ENCODE measurements around the gene ATP1B1. TPM values are rescaled to one million over a fixed set of nuclear protein-coding genes. Genes with fewer than 3 reads are reported as not detected.

The ATP1B1 gene
- total and polyA plus RNA-seq, 2 of the 13 experiments (the other 11 are each of a cell fraction or from before 2014, with no cell fraction given): 134 to 135 TPM

DNA sequence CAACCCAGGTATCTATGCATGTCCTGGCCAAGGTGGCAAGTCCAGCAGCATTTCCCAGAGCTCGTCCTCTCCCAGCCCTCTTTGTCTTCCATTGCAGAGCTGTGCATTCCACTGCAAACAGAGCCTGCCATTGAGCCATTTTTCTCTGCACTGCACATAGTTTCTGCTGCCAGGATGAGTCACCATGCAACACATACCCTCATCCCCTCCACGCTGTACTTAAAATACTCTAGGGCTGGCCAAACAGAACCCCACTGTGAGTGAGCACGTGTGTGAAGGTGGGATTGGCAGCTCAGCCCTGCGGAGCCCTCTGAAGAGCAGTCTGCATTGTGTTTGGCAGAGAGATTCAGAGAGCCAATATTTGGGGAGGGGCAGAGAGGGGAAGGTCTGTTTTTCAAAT lies 3.9 kb upstream of the ATP1B1 start (continued):
- TF ChIP-seq, protein P1, sequence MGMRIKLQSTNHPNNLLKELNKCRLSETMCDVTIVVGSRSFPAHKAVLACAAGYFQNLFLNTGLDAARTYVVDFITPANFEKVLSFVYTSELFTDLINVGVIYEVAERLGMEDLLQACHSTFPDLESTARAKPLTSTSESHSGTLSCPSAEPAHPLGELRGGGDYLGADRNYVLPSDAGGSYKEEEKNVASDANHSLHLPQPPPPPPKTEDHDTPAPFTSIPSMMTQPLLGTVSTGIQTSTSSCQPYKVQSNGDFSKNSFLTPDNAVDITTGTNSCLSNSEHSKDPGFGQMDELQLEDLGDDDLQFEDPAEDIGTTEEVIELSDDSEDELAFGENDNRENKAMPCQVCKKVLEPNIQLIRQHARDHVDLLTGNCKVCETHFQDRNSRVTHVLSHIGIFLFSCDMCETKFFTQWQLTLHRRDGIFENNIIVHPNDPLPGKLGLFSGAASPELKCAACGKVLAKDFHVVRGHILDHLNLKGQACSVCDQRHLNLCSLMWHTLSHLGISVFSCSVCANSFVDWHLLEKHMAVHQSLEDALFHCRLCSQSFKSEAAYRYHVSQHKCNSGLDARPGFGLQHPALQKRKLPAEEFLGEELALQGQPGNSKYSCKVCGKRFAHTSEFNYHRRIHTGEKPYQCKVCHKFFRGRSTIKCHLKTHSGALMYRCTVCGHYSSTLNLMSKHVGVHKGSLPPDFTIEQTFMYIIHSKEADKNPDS (CRISPR knock-in tag; IDR thresholded peaks at IDR 0.05): no peak
- TF ChIP-seq ZBTB20 (CRISPR knock-in tag; IDR thresholded peaks at IDR 0.05; ENCODE audit: borderline replicate concordance, low read depth) (no peak), HMG20A (CRISPR knock-in tag; IDR thresholded peaks at IDR 0.05; ENCODE audit: borderline replicate concordance) (peak; percentile 67; the same call in 1 of the 2 replicates), SOX13 (IDR thresholded peaks at IDR 0.05) (no peak), SOX13 (CRISPR knock-in tag; conservative IDR thresholded peaks at IDR 0.05 in 1 of 2, IDR thresholded peaks at IDR 0.05 in 1 of 2) (peak in 1 of 2 experiments; percentile 51; a peak in 1 of 4 replicates), XRCC5 (optimal IDR thresholded peaks at IDR 0.05; ENCODE audit: low read length) (peak; percentile 32), ZC3H13 (CRISPR knock-in tag; IDR thresholded peaks at IDR 0.05) (no peak), JUN (CRISPR knock-in tag; IDR thresholded peaks at IDR 0.05) (peak; percentile 23; the same call in 1 of the 2 replicates), THAP11 (CRISPR knock-in tag; IDR thresholded peaks at IDR 0.05) (peak; percentile 30; the same call in 1 of the 2 replicates), ZSCAN20 (CRISPR knock-in tag; IDR thresholded peaks at IDR 0.05; ENCODE audit: borderline replicate concordance) (no peak), NBN (conservative IDR thresholded peaks at IDR 0.05) (no peak), KLF13 (CRISPR knock-in tag; IDR thresholded peaks at IDR 0.05) (0 out of 2 replicates have a peak, but pooled peaks have one; percentile 37), U2AF1 (optimal IDR thresholded peaks at IDR 0.05; ENCODE audit: low read depth, low read length) (no peak), ZNF598 (CRISPR knock-in tag; IDR thresholded peaks at IDR 0.05; ENCODE audit: borderline replicate concordance) (0 out of 2 replicates have a peak, but pooled peaks have one; percentile 39), ZNF792 (CRISPR knock-in tag; IDR thresholded peaks at IDR 0.05) (no peak), ISX (CRISPR knock-in tag; conservative IDR thresholded peaks at IDR 0.05) (no peak), ZNF24 (IDR thresholded peaks at IDR 0.05) (no peak), RXRA (CRISPR knock-in tag; IDR thresholded peaks at IDR 0.05) (peak; percentile 56; the same call in 1 of the 2 replicates), NR2C2 (CRISPR knock-in tag; IDR thresholded peaks at IDR 0.05; ENCODE audit: borderline replicate concordance) (no peak), FOSL1 (CRISPR knock-in tag; IDR thresholded peaks at IDR 0.05; ENCODE audit: borderline replicate concordance) (peak; percentile 78; the same call in 1 of the 2 replicates), SP2 (CRISPR knock-in tag; IDR thresholded peaks at IDR 0.05) (no peak), TBX3 (IDR thresholded peaks at IDR 0.05; ENCODE audit: borderline replicate concordance) (no peak), NR2F6 (IDR thresholded peaks at IDR 0.05) (no peak), NR2F6 (CRISPR knock-in tag; IDR thresholded peaks at IDR 0.05) (peak; percentile 29; the same call in 1 of the 2 replicates)
- TF ChIP-seq, protein P2, sequence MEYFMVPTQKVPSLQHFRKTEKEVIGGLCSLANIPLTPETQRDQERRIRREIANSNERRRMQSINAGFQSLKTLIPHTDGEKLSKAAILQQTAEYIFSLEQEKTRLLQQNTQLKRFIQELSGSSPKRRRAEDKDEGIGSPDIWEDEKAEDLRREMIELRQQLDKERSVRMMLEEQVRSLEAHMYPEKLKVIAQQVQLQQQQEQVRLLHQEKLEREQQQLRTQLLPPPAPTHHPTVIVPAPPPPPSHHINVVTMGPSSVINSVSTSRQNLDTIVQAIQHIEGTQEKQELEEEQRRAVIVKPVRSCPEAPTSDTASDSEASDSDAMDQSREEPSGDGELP (IDR thresholded peaks at IDR 0.05; ENCODE audit: borderline replicate concordance, low read depth): no peak
- TF ChIP-seq, protein P3, sequence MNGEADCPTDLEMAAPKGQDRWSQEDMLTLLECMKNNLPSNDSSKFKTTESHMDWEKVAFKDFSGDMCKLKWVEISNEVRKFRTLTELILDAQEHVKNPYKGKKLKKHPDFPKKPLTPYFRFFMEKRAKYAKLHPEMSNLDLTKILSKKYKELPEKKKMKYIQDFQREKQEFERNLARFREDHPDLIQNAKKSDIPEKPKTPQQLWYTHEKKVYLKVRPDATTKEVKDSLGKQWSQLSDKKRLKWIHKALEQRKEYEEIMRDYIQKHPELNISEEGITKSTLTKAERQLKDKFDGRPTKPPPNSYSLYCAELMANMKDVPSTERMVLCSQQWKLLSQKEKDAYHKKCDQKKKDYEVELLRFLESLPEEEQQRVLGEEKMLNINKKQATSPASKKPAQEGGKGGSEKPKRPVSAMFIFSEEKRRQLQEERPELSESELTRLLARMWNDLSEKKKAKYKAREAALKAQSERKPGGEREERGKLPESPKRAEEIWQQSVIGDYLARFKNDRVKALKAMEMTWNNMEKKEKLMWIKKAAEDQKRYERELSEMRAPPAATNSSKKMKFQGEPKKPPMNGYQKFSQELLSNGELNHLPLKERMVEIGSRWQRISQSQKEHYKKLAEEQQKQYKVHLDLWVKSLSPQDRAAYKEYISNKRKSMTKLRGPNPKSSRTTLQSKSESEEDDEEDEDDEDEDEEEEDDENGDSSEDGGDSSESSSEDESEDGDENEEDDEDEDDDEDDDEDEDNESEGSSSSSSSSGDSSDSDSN (CRISPR knock-in tag; IDR thresholded peaks at IDR 0.05): 0 out of 2 replicates have a peak, but pooled peaks have one; percentile 13
- TF ChIP-seq, protein P4, sequence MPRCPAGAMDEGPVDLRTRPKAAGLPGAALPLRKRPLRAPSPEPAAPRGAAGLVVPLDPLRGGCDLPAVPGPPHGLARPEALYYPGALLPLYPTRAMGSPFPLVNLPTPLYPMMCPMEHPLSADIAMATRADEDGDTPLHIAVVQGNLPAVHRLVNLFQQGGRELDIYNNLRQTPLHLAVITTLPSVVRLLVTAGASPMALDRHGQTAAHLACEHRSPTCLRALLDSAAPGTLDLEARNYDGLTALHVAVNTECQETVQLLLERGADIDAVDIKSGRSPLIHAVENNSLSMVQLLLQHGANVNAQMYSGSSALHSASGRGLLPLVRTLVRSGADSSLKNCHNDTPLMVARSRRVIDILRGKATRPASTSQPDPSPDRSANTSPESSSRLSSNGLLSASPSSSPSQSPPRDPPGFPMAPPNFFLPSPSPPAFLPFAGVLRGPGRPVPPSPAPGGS (CRISPR knock-in tag; IDR thresholded peaks at IDR 0.05): peak; percentile 69; the same call in 1 of the 2 replicates
